ENCODE results near the gene FAM174B. TPM values are rescaled to one million over a fixed set of nuclear protein-coding genes. Genes with fewer than 3 reads are reported as not detected.

FAM174B gene
- total and polyA plus RNA-seq, 10 of the 15 experiments (the other 5 are each of a cell fraction or from before 2014, with no cell fraction given), result 0.71 to 15.9 (median 4.2) TPM

- no peak for TF ChIP-seq ZNF274 (IDR thresholded peaks at IDR 0.05; ENCODE audit: insufficient read depth, insufficient read length)
- TF ChIP-seq BRCA1 (IDR thresholded peaks at IDR 0.05; ENCODE audit: low read depth, low read length), result no peak
- no peak for TF ChIP-seq NKRF (conservative IDR thresholded peaks at IDR 0.05)
- TF ChIP-seq NFXL1 (IDR thresholded peaks at IDR 0.05; ENCODE audit: borderline replicate concordance), result no peak
- TF ChIP-seq MXI1 (IDR thresholded peaks at IDR 0.05; ENCODE audit: low read depth, low read length), result no peak
- TF ChIP-seq, protein P1, sequence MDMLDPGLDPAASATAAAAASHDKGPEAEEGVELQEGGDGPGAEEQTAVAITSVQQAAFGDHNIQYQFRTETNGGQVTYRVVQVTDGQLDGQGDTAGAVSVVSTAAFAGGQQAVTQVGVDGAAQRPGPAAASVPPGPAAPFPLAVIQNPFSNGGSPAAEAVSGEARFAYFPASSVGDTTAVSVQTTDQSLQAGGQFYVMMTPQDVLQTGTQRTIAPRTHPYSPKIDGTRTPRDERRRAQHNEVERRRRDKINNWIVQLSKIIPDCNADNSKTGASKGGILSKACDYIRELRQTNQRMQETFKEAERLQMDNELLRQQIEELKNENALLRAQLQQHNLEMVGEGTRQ (IDR thresholded peaks at IDR 0.05; ENCODE audit: borderline replicate concordance, low read depth, low read length), result no peak
Measured at GRCh38 chr15:92579931-92580470, 75.6 kb downstream of the FAM174B start (continued).

DNA sequence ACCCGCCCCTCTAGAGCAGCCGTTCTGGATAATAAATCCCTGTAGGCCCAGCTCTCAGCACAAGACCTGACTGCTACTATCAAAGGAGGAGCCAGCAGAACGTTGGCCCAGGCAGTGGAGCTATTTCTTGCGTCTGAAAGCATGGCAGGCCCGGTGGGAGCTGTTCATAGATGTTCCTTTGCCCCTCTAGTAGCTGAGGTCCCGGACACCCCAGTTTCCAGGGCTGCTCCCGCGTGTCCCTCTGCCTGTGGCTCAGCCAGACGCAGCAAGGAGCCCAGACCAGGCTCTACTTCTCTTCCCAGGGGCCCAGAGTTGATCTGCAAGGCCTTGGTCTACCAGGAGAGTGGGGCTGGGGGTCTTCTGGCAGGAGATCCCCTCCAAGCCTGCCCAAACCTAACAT, 76.1 kb downstream of the FAM174B start:
- intact Hi-C loops (cut with micrococcal nuclease; ENCODE audit: unreplicated experiment), result no loop called here
- ChIA-PET POLR2A (no interaction called here), SMC1A (ENCODE audit: uncharacterized antibody, unreplicated experiment) (no interaction called here), RAD21 (ENCODE audit: unreplicated experiment) (no interaction called here), CTCF (no interaction called here)
- Histone ChIP-seq H4K20me1 (ENCODE audit: control insufficient read depth, insufficient read depth) (no peaks in the 10 kb centered on the region), H3K36me3 (ENCODE audit: control insufficient read depth in 2 of 2, insufficient read depth in 2 of 2, low read length in 1 of 2) (no peaks in the 10 kb centered on the region), H3K27me3 (replicated peaks in 1 of 2; ENCODE audit: control insufficient read depth in 2 of 2, insufficient read depth in 2 of 2, low read length in 1 of 2) (no peaks in the 10 kb centered on the region; a peak in 2 of 4 replicates), H3K4me2 (ENCODE audit: control insufficient read depth, insufficient read depth) (no peak overlapping the region), H2AFZ (ENCODE audit: control insufficient read depth, low read depth, low read length) (no peak overlapping the region), H3K4me1 (ENCODE audit: control insufficient read depth, insufficient read depth, low read length) (no peaks in the 10 kb centered on the region), H3K79me2 (ENCODE audit: control insufficient read depth, insufficient read depth, low read length) (no peaks in the 10 kb centered on the region), H3K9me3 (replicated peaks; ENCODE audit: control insufficient read depth, insufficient read depth, low read length) (no peaks in the 10 kb centered on the region; the same call in 2 of the 3 replicates), H3K9ac (ENCODE audit: control insufficient read depth, insufficient read depth, low read length) (no peak overlapping the region), H3K27ac (ENCODE audit: control insufficient read depth, insufficient read depth) (no peak overlapping the region), H3K4me3 (no peak overlapping the region)
- WGBS (ENCODE audit: insufficient coverage, insufficient replicate concordance, low lambda C conversion rate, missing lambda C conversion rate), result 9% methylated on average over 9 of the region's 9 CpGs
- in situ Hi-C loops (cut with MboI), result no loop called here
- ATAC-seq (no peak), FAIRE-seq (no peak), DNase-seq (ENCODE audit: low read depth, low spot score) (no peak)
- no TSS peak for BruUV-seq (replicated peaks)
- TF ChIP-seq, protein P2, sequence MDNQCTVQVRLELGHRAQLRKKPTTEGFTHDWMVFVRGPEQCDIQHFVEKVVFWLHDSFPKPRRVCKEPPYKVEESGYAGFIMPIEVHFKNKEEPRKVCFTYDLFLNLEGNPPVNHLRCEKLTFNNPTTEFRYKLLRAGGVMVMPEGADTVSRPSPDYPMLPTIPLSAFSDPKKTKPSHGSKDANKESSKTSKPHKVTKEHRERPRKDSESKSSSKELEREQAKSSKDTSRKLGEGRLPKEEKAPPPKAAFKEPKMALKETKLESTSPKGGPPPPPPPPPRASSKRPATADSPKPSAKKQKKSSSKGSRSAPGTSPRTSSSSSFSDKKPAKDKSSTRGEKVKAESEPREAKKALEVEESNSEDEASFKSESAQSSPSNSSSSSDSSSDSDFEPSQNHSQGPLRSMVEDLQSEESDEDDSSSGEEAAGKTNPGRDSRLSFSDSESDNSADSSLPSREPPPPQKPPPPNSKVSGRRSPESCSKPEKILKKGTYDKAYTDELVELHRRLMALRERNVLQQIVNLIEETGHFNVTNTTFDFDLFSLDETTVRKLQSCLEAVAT (IDR thresholded peaks at IDR 0.05), result no peak
- TF ChIP-seq CBX3 (IDR thresholded peaks at IDR 0.05; ENCODE audit: borderline replicate concordance, low read depth), result no peak
- TF ChIP-seq SKIL (IDR thresholded peaks at IDR 0.05; ENCODE audit: low read depth, poor library complexity, severe bottlenecking), result no peak
- TF ChIP-seq E2F4 (IDR thresholded peaks at IDR 0.05; ENCODE audit: low read depth, low read length), result no peak
- no peak for TF ChIP-seq RB1 (IDR thresholded peaks at IDR 0.05; ENCODE audit: borderline replicate concordance)
- TF ChIP-seq NKRF (conservative IDR thresholded peaks at IDR 0.05), result no peak
